ENCODE results near the gene CCN2.
"Not testable (repeated sequence)": the region's sequence is repeated elsewhere in the genome, so short reads cannot be mapped to it uniquely, and the experiment has no call there.

The CCN2 gene

DNA sequence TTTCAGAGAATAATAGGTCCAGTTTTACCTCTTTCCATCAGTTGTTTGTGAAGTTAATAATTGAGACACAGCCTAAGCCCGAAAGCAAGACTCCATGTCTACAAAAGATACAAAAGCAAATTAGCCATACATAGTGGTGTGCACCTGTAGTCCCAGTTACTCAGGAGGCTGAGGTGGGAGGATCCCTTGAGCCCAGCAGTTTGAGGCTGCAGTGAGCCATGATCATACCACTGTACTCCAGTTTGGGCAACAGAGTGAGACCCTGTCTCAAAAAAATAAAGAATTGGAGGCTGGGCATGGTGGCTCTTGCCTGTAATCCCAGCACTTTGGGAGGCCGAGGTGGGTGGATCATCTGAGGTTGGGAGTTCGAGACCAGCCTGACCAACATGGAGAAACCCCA lies 42.4 kb downstream of the CCN2 start:
- DNase-seq: not testable (repeated sequence)

DNA sequence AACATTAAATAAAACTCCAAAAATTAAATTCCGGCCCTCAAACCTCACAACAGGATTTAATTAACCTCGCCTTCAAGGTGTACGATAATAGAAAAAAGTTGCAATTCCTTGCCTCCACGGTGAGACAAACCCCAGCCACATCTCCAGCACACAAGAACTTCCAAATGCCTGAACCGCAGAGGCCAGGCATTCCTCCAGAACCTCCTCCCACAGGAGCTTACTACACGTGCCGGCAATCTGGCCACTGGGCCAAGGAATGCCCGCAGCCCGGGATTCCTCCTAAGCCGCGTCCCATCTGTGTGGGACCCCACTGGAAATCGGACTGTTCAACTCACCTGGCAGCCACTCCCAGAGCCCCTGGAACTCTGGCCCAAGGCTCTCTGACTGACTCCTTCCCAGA lies 47.4 kb downstream of the CCN2 start:
- DNase-seq: not testable (repeated sequence)

DNA sequence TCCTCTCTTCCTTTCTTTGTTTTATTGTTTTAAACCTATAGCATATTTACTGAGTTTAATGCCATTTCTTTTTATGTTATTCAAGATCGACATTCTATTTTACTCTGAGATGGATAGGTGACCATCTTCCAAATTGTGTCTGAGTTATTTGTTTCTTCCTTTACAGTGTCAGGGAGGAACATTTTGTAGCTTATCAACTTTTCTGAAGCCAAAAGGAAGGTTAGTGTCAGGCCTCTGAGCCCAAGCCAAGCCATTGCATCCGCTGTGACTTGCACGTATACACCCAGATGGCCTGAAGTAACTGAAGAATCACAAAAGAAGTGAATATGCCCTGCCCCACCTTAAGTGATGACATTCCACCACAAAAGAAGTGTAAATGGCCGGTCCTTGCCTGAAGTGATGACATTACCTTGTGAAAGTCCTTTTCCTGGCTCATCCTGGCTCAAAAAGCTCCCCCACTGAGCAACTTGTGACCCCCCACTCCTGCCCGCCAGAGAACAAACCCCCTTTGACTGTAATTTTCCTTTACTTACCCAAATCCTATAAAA lies 49.8 kb downstream of the CCN2 start:
- not testable (repeated sequence) for DNase-seq

GRCh38 chr6:131900231-131900630 lies 50.9 kb downstream of the CCN2 start:
- no peak for DNase-seq

GRCh38 chr6:131898718-131899117 lies 52.5 kb downstream of the CCN2 start:
- DNase-seq: no peak
